Measurements from ENCODE around the gene KATNA1.
A peak's percentile ranks its signal among the peaks of the same experiment; 100 is the strongest.

GRCh38 chr6:149566410-149567193, 81.9 kb downstream of the KATNA1 start:
- TF ChIP-seq CTCF (conservative IDR thresholded peaks at IDR 0.05) (no peak), ZFX (IDR thresholded peaks at IDR 0.05) (peak; percentile 77)

Measured in C4-2B (cell line).